Fibroblast of skin of right biceps (primary cell): ENCODE measurements around the gene HSF4.
A peak's percentile ranks its signal among the peaks of the same experiment; 100 is the strongest.

Source experiments
- DNase-seq: peaks from one replicate; pipeline ENCODE4 v3.0.0-alpha.2; 2013

The HSF4 gene

GRCh38 chr16:67185651-67186134 lies 21.1 kb downstream of the HSF4 start:
- DNase-seq = no peak

- no peak for DNase-seq
These were observed 22.0 kb downstream of the HSF4 start for GRCh38 chr16:67186550-67186950.

GRCh38 chr16:67187175-67187890 lies 22.8 kb downstream of the HSF4 start:
- no peak for DNase-seq

GRCh38 chr16:67188323-67188722 lies 23.8 kb downstream of the HSF4 start:
- DNase-seq = no peak

GRCh38 chr16:67188798-67189197 lies 24.3 kb downstream of the HSF4 start:
- no peak for DNase-seq

- DNase-seq = no peak
These were observed 25.5 kb downstream of the HSF4 start, which contains the start of gene EXOC3L1 for GRCh38 chr16:67190041-67190440. Gene EXOC3L1, minus strand, starts transcription at chr16:67190136. Its CDS starts 460 bp downstream, at chr16:67189676.

GRCh38 chr16:67190448-67191399 lies 26.2 kb downstream of the HSF4 start:
- no peak for DNase-seq

- no peak for DNase-seq
These were observed 27.0 kb downstream of the HSF4 start for GRCh38 chr16:67191411-67191994.

- peak; percentile 91 for DNase-seq
These were observed 27.6 kb downstream of the HSF4 start, which contains the start of gene E2F4 for GRCh38 chr16:67191995-67192681. Gene E2F4, plus strand, starts transcription at chr16:67192155. Its CDS starts 73 bp downstream, at chr16:67192228.

- no peak for DNase-seq
These were observed 28.3 kb downstream of the HSF4 start for GRCh38 chr16:67192781-67193361.

GRCh38 chr16:67193536-67193935 lies 29.0 kb downstream of the HSF4 start:
- DNase-seq = no peak

- no peak for DNase-seq
These were observed 29.7 kb downstream of the HSF4 start for GRCh38 chr16:67194260-67194659.

- DNase-seq = no peak
These were observed 31.1 kb downstream of the HSF4 start for GRCh38 chr16:67195676-67196075.

- DNase-seq = no peak
These were observed 32.3 kb downstream of the HSF4 start for GRCh38 chr16:67196881-67197280.

- no peak for DNase-seq
These were observed 33.2 kb downstream of the HSF4 start for GRCh38 chr16:67197704-67198103.

- peak; percentile 39 for DNase-seq
These were observed 33.7 kb downstream of the HSF4 start for GRCh38 chr16:67198238-67198734.

- no peak for DNase-seq
These were observed 34.7 kb downstream of the HSF4 start, which contains the start of gene ELMO3 for GRCh38 chr16:67199011-67199807. Gene ELMO3, plus strand, starts transcription at chr16:67199131. Its CDS starts 196 bp downstream, at chr16:67199327.

GRCh38 chr16:67199808-67200198 lies 35.3 kb downstream of the HSF4 start:
- DNase-seq = no peak

GRCh38 chr16:67200491-67200890 lies 35.9 kb downstream of the HSF4 start:
- no peak for DNase-seq

- DNase-seq = no peak
These were observed 37.1 kb downstream of the HSF4 start for GRCh38 chr16:67201411-67202345.
